ENCODE results near the gene LRP10. TPM values are rescaled to one million over a fixed set of nuclear protein-coding genes. Genes with fewer than 3 reads are reported as not detected.

Gene LRP10
- total RNA-seq, 1 donor from 2014 or later = 171 TPM

DNA sequence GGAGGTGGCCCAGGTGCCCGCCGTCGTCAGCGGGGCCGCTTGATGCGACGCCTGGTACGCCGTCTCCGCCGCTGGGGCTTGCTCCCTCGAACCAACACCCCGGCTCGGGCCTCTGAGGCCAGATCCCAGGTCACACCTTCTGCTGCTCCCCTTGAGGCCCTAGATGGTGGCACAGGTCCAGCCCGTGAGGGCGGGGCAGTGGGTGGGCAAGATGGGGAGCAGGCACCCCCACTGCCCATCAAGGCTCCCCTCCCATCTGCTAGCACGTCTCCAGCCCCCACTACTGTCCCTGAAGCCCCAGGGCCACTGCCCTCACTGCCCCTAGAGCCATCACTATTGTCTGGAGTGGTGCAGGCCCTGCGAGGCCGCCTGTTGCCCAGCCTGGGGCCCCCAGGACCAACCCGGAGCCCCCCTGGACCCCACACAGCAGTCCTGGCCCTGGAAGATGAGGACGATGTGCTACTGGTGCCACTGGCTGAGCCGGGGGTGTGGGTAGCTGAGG lies 5.5 kb downstream of the LRP10 start:
- Mint-ChIP-seq H3K36me3 (ENCODE audit: unreplicated experiment) (peaks cover 24% of the 10 kb centered on the region), H3K4me3 (ENCODE audit: unreplicated experiment) (no peak overlapping the region), H3K27me3 (ENCODE audit: unreplicated experiment) (no peaks in the 10 kb centered on the region), H3K4me1 (ENCODE audit: unreplicated experiment) (peaks cover 11% of the 10 kb centered on the region), H3K9me3 (ENCODE audit: unreplicated experiment) (no peaks in the 10 kb centered on the region), H3K27ac (ENCODE audit: unreplicated experiment) (no peak overlapping the region)
- TF ChIP-seq, protein P1, sequence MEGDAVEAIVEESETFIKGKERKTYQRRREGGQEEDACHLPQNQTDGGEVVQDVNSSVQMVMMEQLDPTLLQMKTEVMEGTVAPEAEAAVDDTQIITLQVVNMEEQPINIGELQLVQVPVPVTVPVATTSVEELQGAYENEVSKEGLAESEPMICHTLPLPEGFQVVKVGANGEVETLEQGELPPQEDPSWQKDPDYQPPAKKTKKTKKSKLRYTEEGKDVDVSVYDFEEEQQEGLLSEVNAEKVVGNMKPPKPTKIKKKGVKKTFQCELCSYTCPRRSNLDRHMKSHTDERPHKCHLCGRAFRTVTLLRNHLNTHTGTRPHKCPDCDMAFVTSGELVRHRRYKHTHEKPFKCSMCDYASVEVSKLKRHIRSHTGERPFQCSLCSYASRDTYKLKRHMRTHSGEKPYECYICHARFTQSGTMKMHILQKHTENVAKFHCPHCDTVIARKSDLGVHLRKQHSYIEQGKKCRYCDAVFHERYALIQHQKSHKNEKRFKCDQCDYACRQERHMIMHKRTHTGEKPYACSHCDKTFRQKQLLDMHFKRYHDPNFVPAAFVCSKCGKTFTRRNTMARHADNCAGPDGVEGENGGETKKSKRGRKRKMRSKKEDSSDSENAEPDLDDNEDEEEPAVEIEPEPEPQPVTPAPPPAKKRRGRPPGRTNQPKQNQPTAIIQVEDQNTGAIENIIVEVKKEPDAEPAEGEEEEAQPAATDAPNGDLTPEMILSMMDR (IDR thresholded peaks at IDR 0.05) = no peak
- no peak for DNase-seq (ENCODE audit: extremely low spot score, unreplicated experiment)

GRCh38 chr14:22878271-22879246 lies 7.0 kb downstream of the LRP10 start:
- H3K36me3 Mint-ChIP-seq (ENCODE audit: unreplicated experiment) = peaks cover 23% of the 10 kb centered on the region
- peaks cover 3% of the 10 kb centered on the region for H3K4me1 Mint-ChIP-seq (ENCODE audit: unreplicated experiment)
- H3K4me3 Mint-ChIP-seq (ENCODE audit: unreplicated experiment) = no peak overlapping the region
- no peak for DNase-seq (ENCODE audit: extremely low spot score, unreplicated experiment)
- TF ChIP-seq, protein P1 (IDR thresholded peaks at IDR 0.05) = no peak
- H3K27me3 Mint-ChIP-seq (ENCODE audit: unreplicated experiment) = no peaks in the 10 kb centered on the region
- H3K9me3 Mint-ChIP-seq (ENCODE audit: unreplicated experiment) = no peaks in the 10 kb centered on the region
- no peak overlapping the region for H3K27ac Mint-ChIP-seq (ENCODE audit: unreplicated experiment)

- peaks cover 8% of the 10 kb centered on the region for H3K4me1 Mint-ChIP-seq (ENCODE audit: unreplicated experiment)
- no peaks in the 10 kb centered on the region for H3K27me3 Mint-ChIP-seq (ENCODE audit: unreplicated experiment)
- peaks cover 13% of the 10 kb centered on the region for H3K36me3 Mint-ChIP-seq (ENCODE audit: unreplicated experiment)
- TF ChIP-seq, protein P1 (IDR thresholded peaks at IDR 0.05) = no peak
- no peak for DNase-seq (ENCODE audit: extremely low spot score, unreplicated experiment)
- no peak overlapping the region for H3K27ac Mint-ChIP-seq (ENCODE audit: unreplicated experiment)
- no peaks in the 10 kb centered on the region for H3K9me3 Mint-ChIP-seq (ENCODE audit: unreplicated experiment)
- H3K4me3 Mint-ChIP-seq (ENCODE audit: unreplicated experiment) = no peak overlapping the region
Measured at GRCh38 chr14:22882064-22882463, 10.5 kb downstream of the LRP10 start.

DNA sequence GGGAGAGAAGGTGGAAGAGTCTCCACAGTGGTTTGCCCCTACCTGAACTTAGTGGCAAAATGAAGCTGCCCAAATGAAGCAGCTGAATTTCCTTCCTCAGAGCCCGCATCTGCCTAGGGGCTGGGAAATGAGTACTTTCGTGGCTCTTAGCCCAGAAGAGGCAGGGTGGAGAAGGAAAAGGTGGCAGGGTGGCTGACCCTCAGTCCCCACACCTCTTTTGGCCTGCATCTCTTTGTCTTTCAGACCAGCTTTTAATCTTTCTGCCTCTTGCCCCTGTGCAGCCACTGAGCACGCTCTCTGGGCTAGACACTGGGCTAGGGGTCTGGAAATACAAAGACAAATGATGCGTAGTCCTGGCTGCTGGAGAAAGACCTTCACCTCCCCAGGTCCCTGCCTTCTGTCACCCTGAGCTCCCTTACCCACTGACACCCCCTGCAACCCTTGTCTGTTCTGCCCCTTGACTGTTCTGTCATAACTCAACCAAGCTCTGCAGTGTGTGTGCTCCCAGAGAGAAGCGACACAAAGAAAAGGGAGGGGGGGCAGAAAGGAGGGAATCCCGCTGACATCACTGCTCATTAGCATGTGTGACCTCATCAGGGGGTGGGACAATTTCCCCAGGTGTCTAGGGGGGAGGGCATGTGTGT lies 11.1 kb downstream of the LRP10 start:
- no peak for DNase-seq (ENCODE audit: extremely low spot score, unreplicated experiment)
- Mint-ChIP-seq H3K27me3 (ENCODE audit: unreplicated experiment) (no peaks in the 10 kb centered on the region), H3K27ac (ENCODE audit: unreplicated experiment) (no peak overlapping the region), H3K36me3 (ENCODE audit: unreplicated experiment) (peaks cover 11% of the 10 kb centered on the region), H3K9me3 (ENCODE audit: unreplicated experiment) (no peaks in the 10 kb centered on the region), H3K4me1 (ENCODE audit: unreplicated experiment) (peaks cover 14% of the 10 kb centered on the region), H3K4me3 (ENCODE audit: unreplicated experiment) (no peak overlapping the region)
- TF ChIP-seq, protein P1 (IDR thresholded peaks at IDR 0.05) = no peak
